Breast epithelium (tissue), 4 donors: ENCODE measurements around the gene EIPR1. TPM values are rescaled to one million over a fixed set of nuclear protein-coding genes. Genes with fewer than 3 reads are reported as not detected.

Experiments
- DNase-seq, 2 donors: peaks; one replicate each; pipeline ENCODE4 v3.0.0-alpha.2; 2019; ENCODE audit warnings: low spot score in 2 of 2
- H3K27ac ChIP-seq, 2 donors: fragments of 200-600 bp; sonication (generic) in 1 of 2; one replicate each; pipeline ENCODE4 v1.5.1; 2016 to 2019; ENCODE audit warnings: mild to moderate bottlenecking in 1 of 2
- H3K27me3 ChIP-seq, 2 donors: fragments of 200-600 bp; sonication (generic) in 1 of 2; one replicate each; pipeline versions ENCODE4 v1.5.1 to v1.6.0; 2017 to 2019; ENCODE audit warnings: control low read depth in 1 of 2, mild to moderate bottlenecking in 1 of 2
- H3K36me3 ChIP-seq: fragments of 200-600 bp; one replicate; pipeline ENCODE4 v1.5.1; 2019
- H3K4me1 ChIP-seq, 2 donors: fragments of 200-600 bp; sonication (generic); one replicate each; pipeline ENCODE4 v1.5.1; 2016 to 2019; ENCODE audit warnings: control low read depth in 1 of 2
- H3K4me3 ChIP-seq, 3 donors: fragments of 200-600 bp; sonication (generic); 1 replicate in 2 of 3; 2 replicates in 1 of 3; pipeline ENCODE4 v1.5.1; 2016 to 2019; ENCODE audit warnings: mild to moderate bottlenecking in 3 of 3, moderate library complexity in 2 of 3
- H3K9me3 ChIP-seq, 2 donors: fragments of 200-600 bp; sonication (generic) in 1 of 2; one replicate each; pipeline ENCODE4 v1.5.1; 2016 to 2019; ENCODE audit warnings: control low read depth in 1 of 2
- POLR2A ChIP-seq: fragments of 450-650 bp; IDR thresholded peaks from one replicate; pipeline ENCODE4 v1.6.1; 2016; ENCODE audit warnings: antibody characterized with exemption, mild to moderate bottlenecking, moderate library complexity
- POLR2AphosphoS5 ChIP-seq, 3 donors: sonication (generic); formaldehyde crosslinking; IDR thresholded peaks; one replicate each; pipeline ENCODE4 v1.6.1; 2017; ENCODE audit warnings: antibody characterized with exemption in 3 of 3
- intact Hi-C: fragments of 100-400 bp; cut with DNase I; formaldehyde crosslinking; loops from one replicate; pipeline ENCODE4 v1.15.1; 2023; ENCODE audit warnings: low total_unique reads
- total RNA-seq, 3 donors: library from RNA; depleted of rRNA; stranded (reverse); fragments of >200 nt; gene quantifications; one replicate each; pipeline ENCODE4 v1.1.0, GENCODE V29; 2016
- TF ChIP-seq, protein P1 (sequence below), 3 donors: fragments of 450-650 bp; IDR thresholded peaks; one replicate each; pipeline ENCODE4 v1.5.1; 2016 to 2017; ENCODE audit warnings: antibody characterized with exemption in 3 of 3, mild to moderate bottlenecking in 3 of 3, moderate library complexity in 3 of 3

EIPR1 gene
- total RNA-seq, 3 donors from 2014 or later = 12.8 to 31.0 (median 23.3) TPM

- H3K27me3 ChIP-seq = no peaks in the 10 kb centered on the region
- no peaks in the 10 kb centered on the region for H3K9me3 ChIP-seq
- TF ChIP-seq, protein P1, sequence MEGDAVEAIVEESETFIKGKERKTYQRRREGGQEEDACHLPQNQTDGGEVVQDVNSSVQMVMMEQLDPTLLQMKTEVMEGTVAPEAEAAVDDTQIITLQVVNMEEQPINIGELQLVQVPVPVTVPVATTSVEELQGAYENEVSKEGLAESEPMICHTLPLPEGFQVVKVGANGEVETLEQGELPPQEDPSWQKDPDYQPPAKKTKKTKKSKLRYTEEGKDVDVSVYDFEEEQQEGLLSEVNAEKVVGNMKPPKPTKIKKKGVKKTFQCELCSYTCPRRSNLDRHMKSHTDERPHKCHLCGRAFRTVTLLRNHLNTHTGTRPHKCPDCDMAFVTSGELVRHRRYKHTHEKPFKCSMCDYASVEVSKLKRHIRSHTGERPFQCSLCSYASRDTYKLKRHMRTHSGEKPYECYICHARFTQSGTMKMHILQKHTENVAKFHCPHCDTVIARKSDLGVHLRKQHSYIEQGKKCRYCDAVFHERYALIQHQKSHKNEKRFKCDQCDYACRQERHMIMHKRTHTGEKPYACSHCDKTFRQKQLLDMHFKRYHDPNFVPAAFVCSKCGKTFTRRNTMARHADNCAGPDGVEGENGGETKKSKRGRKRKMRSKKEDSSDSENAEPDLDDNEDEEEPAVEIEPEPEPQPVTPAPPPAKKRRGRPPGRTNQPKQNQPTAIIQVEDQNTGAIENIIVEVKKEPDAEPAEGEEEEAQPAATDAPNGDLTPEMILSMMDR (IDR thresholded peaks at IDR 0.05) = peak; percentile 85 to 87 (median 87)
- TF ChIP-seq POLR2A = no peak
- no peak for TF ChIP-seq POLR2AphosphoS5 (IDR thresholded peaks at IDR 0.05)
- peaks cover 1% of the 10 kb centered on the region for H3K36me3 ChIP-seq
- H3K27ac ChIP-seq = no peak overlapping the region
- DNase-seq = peak; percentile 34 to 69
- no peak overlapping the region for H3K4me3 ChIP-seq
- intact Hi-C loops = no loop called here
- H3K4me1 ChIP-seq = no peaks in the 10 kb centered on the region
Measured at GRCh38 chr2:3423492-3424170, 46.0 kb upstream of the EIPR1 start.

GRCh38 chr2:3422161-3422779 is 44.7 kb upstream of the EIPR1 start:
- TF ChIP-seq, protein P1 (IDR thresholded peaks at IDR 0.05) = no peak
- TF ChIP-seq POLR2AphosphoS5 (IDR thresholded peaks at IDR 0.05) (no peak), POLR2A (no peak)
- H3K4me1 ChIP-seq = no peaks in the 10 kb centered on the region
- H3K4me3 ChIP-seq = no peak overlapping the region
- intact Hi-C loops = no loop called here
- H3K27me3 ChIP-seq = no peaks in the 10 kb centered on the region
- H3K27ac ChIP-seq = no peak overlapping the region
- no peaks in the 10 kb centered on the region for H3K9me3 ChIP-seq
- DNase-seq = no peak
- H3K36me3 ChIP-seq = peaks cover 4% of the 10 kb centered on the region

GRCh38 chr2:3421580-3421979 is 44.0 kb upstream of the EIPR1 start:
- H3K36me3 ChIP-seq = peaks cover 4% of the 10 kb centered on the region
- intact Hi-C loops = no loop called here
- TF ChIP-seq POLR2A (no peak), POLR2AphosphoS5 (IDR thresholded peaks at IDR 0.05) (no peak)
- TF ChIP-seq, protein P1 (IDR thresholded peaks at IDR 0.05) = no peak
- no peaks in the 10 kb centered on the region for H3K4me1 ChIP-seq
- H3K9me3 ChIP-seq = no peaks in the 10 kb centered on the region
- DNase-seq = no peak
- no peak overlapping the region for H3K4me3 ChIP-seq
- no peaks in the 10 kb centered on the region for H3K27me3 ChIP-seq
- H3K27ac ChIP-seq = no peak overlapping the region

- Histone ChIP-seq H3K36me3 (peaks cover 4% of the 10 kb centered on the region), H3K4me1 (no peaks in the 10 kb centered on the region)
Measured at GRCh38 chr2:3420769-3421397, 43.3 kb upstream of the EIPR1 start.

More at GRCh38 chr2:3420769-3421397, 43.3 kb upstream of the EIPR1 start:
- no peak for TF ChIP-seq POLR2AphosphoS5 (IDR thresholded peaks at IDR 0.05)
- TF ChIP-seq, protein P1 (IDR thresholded peaks at IDR 0.05) = no peak
- Histone ChIP-seq H3K27me3 (no peaks in the 10 kb centered on the region), H3K4me3 (no peak overlapping the region), H3K9me3 (no peaks in the 10 kb centered on the region), H3K27ac (no peak overlapping the region)
- no peak for DNase-seq
- intact Hi-C loops = no loop called here
